ENCODE measurements around the gene CIC. TPM values are rescaled to one million over a fixed set of nuclear protein-coding genes. Genes with fewer than 3 reads are reported as not detected.
A peak's percentile ranks its signal among the peaks of the same experiment; 100 is the strongest.

Gene CIC
- total and polyA plus RNA-seq, 2 of the 13 experiments (the other 11 are each of a cell fraction or from before 2014, with no cell fraction given) = 5.9 to 8.0 TPM

DNA sequence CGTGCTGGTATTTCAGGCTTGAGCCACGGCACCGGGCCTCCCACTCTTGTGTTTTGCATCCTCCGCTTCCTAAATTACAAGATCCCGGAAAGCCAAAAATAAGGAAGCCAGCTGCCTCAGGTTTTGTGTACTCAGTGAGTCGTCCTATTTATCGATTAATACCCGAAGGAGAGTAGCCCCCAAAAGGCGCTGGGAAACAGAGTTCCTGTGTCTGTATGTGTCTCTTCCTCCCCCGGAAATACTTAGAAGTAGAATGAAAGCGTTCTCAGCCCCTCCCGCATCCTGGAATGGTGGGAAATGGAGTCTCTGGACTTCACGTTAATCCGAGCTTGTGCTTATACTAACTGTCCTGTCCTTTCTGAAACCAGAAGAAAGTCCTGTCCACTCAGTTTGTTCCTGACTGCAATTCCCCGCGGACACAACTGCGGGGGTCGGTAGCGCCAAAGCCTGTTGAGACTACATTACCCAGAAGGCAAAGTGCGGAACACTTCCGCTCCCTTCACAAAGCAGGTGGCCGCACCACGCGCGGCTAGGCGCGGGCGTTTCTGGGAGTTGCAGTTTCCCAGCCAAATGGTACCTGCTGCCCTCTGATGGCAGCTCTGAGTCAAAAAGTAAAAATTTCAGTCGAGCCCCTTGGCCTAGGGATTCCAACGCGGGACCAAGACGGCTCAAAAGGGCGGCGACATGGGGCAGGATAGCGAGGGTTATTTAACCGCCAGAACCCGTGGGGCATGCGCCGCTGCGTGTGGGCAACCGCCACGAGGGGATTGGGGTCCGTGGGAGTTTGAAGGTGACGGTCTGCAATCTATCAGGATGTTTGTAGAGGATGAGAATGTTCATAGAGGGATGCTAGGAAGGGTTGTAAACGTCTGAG, 24.5 kb upstream of the CIC start (continued):
- peak; percentile 89 for TF ChIP-seq ATF1 (CRISPR knock-in tag; IDR thresholded peaks at IDR 0.05)
- TF ChIP-seq, protein P1, sequence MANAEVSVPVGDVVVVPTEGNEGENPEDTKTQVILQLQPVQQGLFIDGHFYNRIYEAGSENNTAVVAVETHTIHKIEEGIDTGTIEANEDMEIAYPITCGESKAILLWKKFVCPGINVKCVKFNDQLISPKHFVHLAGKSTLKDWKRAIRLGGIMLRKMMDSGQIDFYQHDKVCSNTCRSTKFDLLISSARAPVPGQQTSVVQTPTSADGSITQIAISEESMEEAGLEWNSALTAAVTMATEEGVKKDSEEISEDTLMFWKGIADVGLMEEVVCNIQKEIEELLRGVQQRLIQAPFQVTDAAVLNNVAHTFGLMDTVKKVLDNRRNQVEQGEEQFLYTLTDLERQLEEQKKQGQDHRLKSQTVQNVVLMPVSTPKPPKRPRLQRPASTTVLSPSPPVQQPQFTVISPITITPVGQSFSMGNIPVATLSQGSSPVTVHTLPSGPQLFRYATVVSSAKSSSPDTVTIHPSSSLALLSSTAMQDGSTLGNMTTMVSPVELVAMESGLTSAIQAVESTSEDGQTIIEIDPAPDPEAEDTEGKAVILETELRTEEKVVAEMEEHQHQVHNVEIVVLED (CRISPR knock-in tag; IDR thresholded peaks at IDR 0.05; ENCODE audit: borderline replicate concordance) = peak; percentile 94
- no peak for TF ChIP-seq ZNF709 (CRISPR knock-in tag; IDR thresholded peaks at IDR 0.05)
- TF ChIP-seq ZFY (CRISPR knock-in tag; IDR thresholded peaks at IDR 0.05) = peak; percentile 66
- no peak for TF ChIP-seq ISX (CRISPR knock-in tag; conservative IDR thresholded peaks at IDR 0.05)
- TF ChIP-seq ZSCAN29 (CRISPR knock-in tag; conservative IDR thresholded peaks at IDR 0.05) = no peak
- no peak for TF ChIP-seq SYNCRIP (IDR thresholded peaks at IDR 0.05; ENCODE audit: insufficient read depth, low read depth, low read length)
- 0 out of 2 replicates have a peak, but pooled peaks have one; percentile 12 for TF ChIP-seq ZNF768 (CRISPR knock-in tag; IDR thresholded peaks at IDR 0.05)
- peak; percentile 15; the same call in 1 of the 2 replicates for TF ChIP-seq GATAD2A (CRISPR knock-in tag; IDR thresholded peaks at IDR 0.05)
- TF ChIP-seq ZNF335 (CRISPR knock-in tag; IDR thresholded peaks at IDR 0.05) = 0 out of 2 replicates have a peak, but pooled peaks have one; percentile 25
- TF ChIP-seq SMAD1 (CRISPR knock-in tag; IDR thresholded peaks at IDR 0.05; ENCODE audit: borderline replicate concordance, low read depth) = 0 out of 2 replicates have a peak, but pooled peaks have one; percentile 61
- 0 out of 2 replicates have a peak, but pooled peaks have one; percentile 73 for TF ChIP-seq PCBP1 (IDR thresholded peaks at IDR 0.05; ENCODE audit: borderline replicate concordance, low read depth, low read length)
- TF ChIP-seq ZNF225 (CRISPR knock-in tag; IDR thresholded peaks at IDR 0.05) = peak; percentile 54; the same call in 1 of the 2 replicates
- TF ChIP-seq FOXA3 (CRISPR knock-in tag; IDR thresholded peaks at IDR 0.05) = peak; percentile 18; the same call in 1 of the 2 replicates
- peak; percentile 84; the same call in 1 of the 2 replicates for TF ChIP-seq ZNF501 (CRISPR knock-in tag; IDR thresholded peaks at IDR 0.05)
- TF ChIP-seq CREM (IDR thresholded peaks at IDR 0.05) = peak; percentile 100
- no peak; the same call in 1 of the 2 replicates for TF ChIP-seq CREM (CRISPR knock-in tag; IDR thresholded peaks at IDR 0.05)
- peak; percentile 58 for TF ChIP-seq POLR2G (IDR thresholded peaks at IDR 0.05; ENCODE audit: low read depth, low read length)
- TF ChIP-seq, protein P2, sequence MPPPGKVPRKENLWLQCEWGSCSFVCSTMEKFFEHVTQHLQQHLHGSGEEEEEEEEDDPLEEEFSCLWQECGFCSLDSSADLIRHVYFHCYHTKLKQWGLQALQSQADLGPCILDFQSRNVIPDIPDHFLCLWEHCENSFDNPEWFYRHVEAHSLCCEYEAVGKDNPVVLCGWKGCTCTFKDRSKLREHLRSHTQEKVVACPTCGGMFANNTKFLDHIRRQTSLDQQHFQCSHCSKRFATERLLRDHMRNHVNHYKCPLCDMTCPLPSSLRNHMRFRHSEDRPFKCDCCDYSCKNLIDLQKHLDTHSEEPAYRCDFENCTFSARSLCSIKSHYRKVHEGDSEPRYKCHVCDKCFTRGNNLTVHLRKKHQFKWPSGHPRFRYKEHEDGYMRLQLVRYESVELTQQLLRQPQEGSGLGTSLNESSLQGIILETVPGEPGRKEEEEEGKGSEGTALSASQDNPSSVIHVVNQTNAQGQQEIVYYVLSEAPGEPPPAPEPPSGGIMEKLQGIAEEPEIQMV (CRISPR knock-in tag; IDR thresholded peaks at IDR 0.05; ENCODE audit: low read depth) = 0 out of 2 replicates have a peak, but pooled peaks have one; percentile 44
- peak; percentile 90; the same call in 1 of the 2 replicates for TF ChIP-seq IRF2 (CRISPR knock-in tag; IDR thresholded peaks at IDR 0.05)
- TF ChIP-seq NR2F1 (CRISPR knock-in tag; IDR thresholded peaks at IDR 0.05) = no peak
- no peak for TF ChIP-seq ERF (CRISPR knock-in tag; IDR thresholded peaks at IDR 0.05)
- TF ChIP-seq ZNF547 (CRISPR knock-in tag; IDR thresholded peaks at IDR 0.05) = no peak; the same call in 1 of the 2 replicates
- TF ChIP-seq ELF3 (CRISPR knock-in tag; IDR thresholded peaks at IDR 0.05) = peak; percentile 55
- peak; percentile 43; the same call in 1 of the 2 replicates for TF ChIP-seq CEBPG (CRISPR knock-in tag; IDR thresholded peaks at IDR 0.05)
- TF ChIP-seq AGO1 (IDR thresholded peaks at IDR 0.05; ENCODE audit: low read depth, low read length, poor library complexity, severe bottlenecking) = peak; percentile 91
- TF ChIP-seq DPF2 (CRISPR knock-in tag; IDR thresholded peaks at IDR 0.05; ENCODE audit: borderline replicate concordance, low read depth) = no peak
- TF ChIP-seq MEF2D (CRISPR knock-in tag; IDR thresholded peaks at IDR 0.05) = peak; percentile 49; the same call in 1 of the 2 replicates
- no peak for TF ChIP-seq ZIK1 (CRISPR knock-in tag; IDR thresholded peaks at IDR 0.05; ENCODE audit: borderline replicate concordance, low read depth)
